ENCODE results near the gene TMEM151B. TPM values are rescaled to one million over a fixed set of nuclear protein-coding genes. Genes with fewer than 3 reads are reported as not detected.

TMEM151B gene
- polyA plus RNA-seq, 2 of the 4 experiments (the other 2 are of a cell fraction) = 0.01 TPM; not detected in 1

DNA sequence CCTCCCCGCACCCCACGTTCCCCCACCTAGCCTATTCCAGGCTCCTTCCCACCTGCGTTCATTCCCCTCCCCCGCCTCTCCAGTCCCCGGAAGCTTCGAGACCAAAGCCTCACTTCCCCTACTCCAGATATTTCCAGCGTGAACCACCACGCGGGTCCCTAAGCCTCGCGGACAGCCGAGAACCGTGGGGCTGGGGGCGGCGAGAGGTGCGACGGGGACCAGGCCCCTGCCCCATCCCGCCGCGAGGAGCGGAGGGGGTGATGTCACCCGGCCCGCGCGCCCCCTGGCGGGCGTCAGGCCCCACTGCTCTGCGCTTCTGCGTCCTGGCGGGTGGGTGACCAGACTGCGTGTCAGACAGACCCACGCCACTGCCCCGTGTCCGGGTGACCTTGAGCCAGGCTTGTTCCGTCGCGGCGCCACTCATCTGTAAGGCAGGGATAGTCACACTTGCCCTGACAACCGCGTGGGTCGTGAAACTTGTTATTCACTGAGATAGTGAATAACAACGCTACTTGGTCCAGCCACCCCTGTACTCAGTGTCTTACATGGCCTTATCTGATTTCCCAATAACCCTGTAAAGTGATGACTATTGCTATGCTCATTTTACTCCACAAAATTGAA, 32.3 kb upstream of the TMEM151B start (continued):
- TF ChIP-seq FOXS1 (CRISPR knock-in tag; IDR thresholded peaks at IDR 0.05) (no peak), MAZ (IDR thresholded peaks at IDR 0.05; ENCODE audit: borderline replicate concordance, low read depth, low read length) (no peak), RARB (CRISPR knock-in tag; IDR thresholded peaks at IDR 0.05) (no peak), HOXB13 (CRISPR knock-in tag; IDR thresholded peaks at IDR 0.05; ENCODE audit: low read depth) (no peak), SMC3 (IDR thresholded peaks at IDR 0.05) (peak; percentile 76), ZNF302 (CRISPR knock-in tag; IDR thresholded peaks at IDR 0.05) (no peak), GATA3 (IDR thresholded peaks at IDR 0.05; ENCODE audit: borderline replicate concordance) (no peak; the same call in 1 of the 2 replicates), CHD4 (IDR thresholded peaks at IDR 0.05; ENCODE audit: borderline replicate concordance) (no peak), TP53 (CRISPR knock-in tag; IDR thresholded peaks at IDR 0.05) (no peak), ZSCAN20 (CRISPR knock-in tag; IDR thresholded peaks at IDR 0.05) (no peak), JUN (IDR thresholded peaks at IDR 0.05) (peak; percentile 46 to 48; a peak in 2 of 5 replicates), ELK1 (IDR thresholded peaks at IDR 0.05; ENCODE audit: low read depth, low read length) (no peak), ESRRA (IDR thresholded peaks at IDR 0.05; ENCODE audit: borderline replicate concordance, low read length) (no peak), EP300 (IDR thresholded peaks at IDR 0.05) (no peak), KDM1A (IDR thresholded peaks at IDR 0.05; ENCODE audit: low read depth) (no peak), RCOR1 (IDR thresholded peaks at IDR 0.05; ENCODE audit: low read depth, low read length) (no peak), BHLHE40 (IDR thresholded peaks at IDR 0.05; ENCODE audit: low read depth, low read length) (no peak), RFX5 (IDR thresholded peaks at IDR 0.05) (no peak), PHF8 (IDR thresholded peaks at IDR 0.05; ENCODE audit: borderline replicate concordance, low read depth) (no peak), CEBPB (IDR thresholded peaks at IDR 0.05) (no peak), MYC (IDR thresholded peaks at IDR 0.05; ENCODE audit: borderline replicate concordance, low read length) (no peak), HOXB5 (CRISPR knock-in tag; IDR thresholded peaks at IDR 0.05) (0 out of 2 replicates have a peak, but pooled peaks have one; percentile 65), CBX2 (IDR thresholded peaks at IDR 0.05; ENCODE audit: borderline replicate concordance, low read depth) (no peak), HEYL (CRISPR knock-in tag; IDR thresholded peaks at IDR 0.05) (no peak), NR3C1 (IDR thresholded peaks at IDR 0.05) (no peak), REST (IDR thresholded peaks at IDR 0.05) (no peak), CBX8 (IDR thresholded peaks at IDR 0.05) (no peak), NFE2L2 (conservative IDR thresholded peaks at IDR 0.05; ENCODE audit: low read length) (no peak), KDM5A (IDR thresholded peaks at IDR 0.05) (no peak)
- TF ChIP-seq, protein P1, sequence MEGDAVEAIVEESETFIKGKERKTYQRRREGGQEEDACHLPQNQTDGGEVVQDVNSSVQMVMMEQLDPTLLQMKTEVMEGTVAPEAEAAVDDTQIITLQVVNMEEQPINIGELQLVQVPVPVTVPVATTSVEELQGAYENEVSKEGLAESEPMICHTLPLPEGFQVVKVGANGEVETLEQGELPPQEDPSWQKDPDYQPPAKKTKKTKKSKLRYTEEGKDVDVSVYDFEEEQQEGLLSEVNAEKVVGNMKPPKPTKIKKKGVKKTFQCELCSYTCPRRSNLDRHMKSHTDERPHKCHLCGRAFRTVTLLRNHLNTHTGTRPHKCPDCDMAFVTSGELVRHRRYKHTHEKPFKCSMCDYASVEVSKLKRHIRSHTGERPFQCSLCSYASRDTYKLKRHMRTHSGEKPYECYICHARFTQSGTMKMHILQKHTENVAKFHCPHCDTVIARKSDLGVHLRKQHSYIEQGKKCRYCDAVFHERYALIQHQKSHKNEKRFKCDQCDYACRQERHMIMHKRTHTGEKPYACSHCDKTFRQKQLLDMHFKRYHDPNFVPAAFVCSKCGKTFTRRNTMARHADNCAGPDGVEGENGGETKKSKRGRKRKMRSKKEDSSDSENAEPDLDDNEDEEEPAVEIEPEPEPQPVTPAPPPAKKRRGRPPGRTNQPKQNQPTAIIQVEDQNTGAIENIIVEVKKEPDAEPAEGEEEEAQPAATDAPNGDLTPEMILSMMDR (IDR thresholded peaks at IDR 0.05) = peak; percentile 81
- TF ChIP-seq, protein P2, sequence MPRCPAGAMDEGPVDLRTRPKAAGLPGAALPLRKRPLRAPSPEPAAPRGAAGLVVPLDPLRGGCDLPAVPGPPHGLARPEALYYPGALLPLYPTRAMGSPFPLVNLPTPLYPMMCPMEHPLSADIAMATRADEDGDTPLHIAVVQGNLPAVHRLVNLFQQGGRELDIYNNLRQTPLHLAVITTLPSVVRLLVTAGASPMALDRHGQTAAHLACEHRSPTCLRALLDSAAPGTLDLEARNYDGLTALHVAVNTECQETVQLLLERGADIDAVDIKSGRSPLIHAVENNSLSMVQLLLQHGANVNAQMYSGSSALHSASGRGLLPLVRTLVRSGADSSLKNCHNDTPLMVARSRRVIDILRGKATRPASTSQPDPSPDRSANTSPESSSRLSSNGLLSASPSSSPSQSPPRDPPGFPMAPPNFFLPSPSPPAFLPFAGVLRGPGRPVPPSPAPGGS (IDR thresholded peaks at IDR 0.05) = no peak
- TF ChIP-seq, protein P3, sequence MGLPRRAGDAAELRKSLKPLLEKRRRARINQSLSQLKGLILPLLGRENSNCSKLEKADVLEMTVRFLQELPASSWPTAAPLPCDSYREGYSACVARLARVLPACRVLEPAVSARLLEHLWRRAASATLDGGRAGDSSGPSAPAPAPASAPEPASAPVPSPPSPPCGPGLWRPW (IDR thresholded peaks at IDR 0.05) = no peak
- TF ChIP-seq, protein P4, sequence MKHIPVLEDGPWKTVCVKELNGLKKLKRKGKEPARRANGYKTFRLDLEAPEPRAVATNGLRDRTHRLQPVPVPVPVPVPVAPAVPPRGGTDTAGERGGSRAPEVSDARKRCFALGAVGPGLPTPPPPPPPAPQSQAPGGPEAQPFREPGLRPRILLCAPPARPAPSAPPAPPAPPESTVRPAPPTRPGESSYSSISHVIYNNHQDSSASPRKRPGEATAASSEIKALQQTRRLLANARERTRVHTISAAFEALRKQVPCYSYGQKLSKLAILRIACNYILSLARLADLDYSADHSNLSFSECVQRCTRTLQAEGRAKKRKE (CRISPR knock-in tag; IDR thresholded peaks at IDR 0.05; ENCODE audit: low read depth) = no peak
- TF ChIP-seq, protein P5, sequence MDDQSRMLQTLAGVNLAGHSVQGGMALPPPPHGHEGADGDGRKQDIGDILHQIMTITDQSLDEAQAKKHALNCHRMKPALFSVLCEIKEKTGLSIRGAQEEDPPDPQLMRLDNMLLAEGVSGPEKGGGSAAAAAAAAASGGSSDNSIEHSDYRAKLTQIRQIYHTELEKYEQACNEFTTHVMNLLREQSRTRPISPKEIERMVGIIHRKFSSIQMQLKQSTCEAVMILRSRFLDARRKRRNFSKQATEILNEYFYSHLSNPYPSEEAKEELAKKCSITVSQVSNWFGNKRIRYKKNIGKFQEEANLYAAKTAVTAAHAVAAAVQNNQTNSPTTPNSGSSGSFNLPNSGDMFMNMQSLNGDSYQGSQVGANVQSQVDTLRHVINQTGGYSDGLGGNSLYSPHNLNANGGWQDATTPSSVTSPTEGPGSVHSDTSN (IDR thresholded peaks at IDR 0.05) = no peak
